ENCODE measurements around the gene UBE2G2.

Gene UBE2G2

DNA sequence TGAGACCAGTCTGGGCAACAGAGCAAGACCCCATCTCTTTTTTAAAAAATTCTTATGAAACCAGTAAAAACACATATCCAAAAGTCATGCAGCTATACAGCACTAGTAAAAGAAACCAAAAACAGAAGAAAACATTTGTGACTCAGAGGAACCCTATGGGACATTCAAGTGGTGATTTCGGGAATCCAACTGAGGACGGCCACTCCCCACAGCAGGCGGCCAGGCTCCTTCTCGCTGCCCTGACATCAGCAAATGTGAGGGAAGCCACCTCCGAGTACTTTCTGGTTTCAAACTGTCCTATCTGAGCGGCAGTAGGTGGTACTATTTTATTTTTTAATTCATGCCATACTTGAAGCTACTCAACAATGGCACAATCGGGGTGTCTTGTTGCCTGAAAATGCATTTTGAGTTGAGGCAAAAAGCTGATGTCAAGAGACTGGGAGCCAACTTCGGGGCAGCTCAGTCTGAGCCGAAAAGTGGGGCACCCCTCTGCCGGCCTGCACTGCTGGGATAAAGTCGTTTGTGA is 12.9 kb upstream of the UBE2G2 start:
- H3K4me3 Mint-ChIP-seq = peak overlapping the region in 2 of 3 experiments; percentile 35 to 60
- peaks cover 4% of the 10 kb centered on the region for H3K4me1 Mint-ChIP-seq
- peaks cover 3% of the 10 kb centered on the region for H3K27me3 Mint-ChIP-seq (ENCODE audit: low read depth)
- TF ChIP-seq, protein P1, sequence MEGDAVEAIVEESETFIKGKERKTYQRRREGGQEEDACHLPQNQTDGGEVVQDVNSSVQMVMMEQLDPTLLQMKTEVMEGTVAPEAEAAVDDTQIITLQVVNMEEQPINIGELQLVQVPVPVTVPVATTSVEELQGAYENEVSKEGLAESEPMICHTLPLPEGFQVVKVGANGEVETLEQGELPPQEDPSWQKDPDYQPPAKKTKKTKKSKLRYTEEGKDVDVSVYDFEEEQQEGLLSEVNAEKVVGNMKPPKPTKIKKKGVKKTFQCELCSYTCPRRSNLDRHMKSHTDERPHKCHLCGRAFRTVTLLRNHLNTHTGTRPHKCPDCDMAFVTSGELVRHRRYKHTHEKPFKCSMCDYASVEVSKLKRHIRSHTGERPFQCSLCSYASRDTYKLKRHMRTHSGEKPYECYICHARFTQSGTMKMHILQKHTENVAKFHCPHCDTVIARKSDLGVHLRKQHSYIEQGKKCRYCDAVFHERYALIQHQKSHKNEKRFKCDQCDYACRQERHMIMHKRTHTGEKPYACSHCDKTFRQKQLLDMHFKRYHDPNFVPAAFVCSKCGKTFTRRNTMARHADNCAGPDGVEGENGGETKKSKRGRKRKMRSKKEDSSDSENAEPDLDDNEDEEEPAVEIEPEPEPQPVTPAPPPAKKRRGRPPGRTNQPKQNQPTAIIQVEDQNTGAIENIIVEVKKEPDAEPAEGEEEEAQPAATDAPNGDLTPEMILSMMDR (IDR thresholded peaks at IDR 0.05; ENCODE audit: unreplicated experiment in 3 of 3) = no peak
- peaks cover 2% of the 10 kb centered on the region for H3K9me3 Mint-ChIP-seq
- H3K36me3 Mint-ChIP-seq (ENCODE audit: low read depth) = peaks cover 27% of the 10 kb centered on the region
- no peak overlapping the region for H3K27ac Mint-ChIP-seq

DNA sequence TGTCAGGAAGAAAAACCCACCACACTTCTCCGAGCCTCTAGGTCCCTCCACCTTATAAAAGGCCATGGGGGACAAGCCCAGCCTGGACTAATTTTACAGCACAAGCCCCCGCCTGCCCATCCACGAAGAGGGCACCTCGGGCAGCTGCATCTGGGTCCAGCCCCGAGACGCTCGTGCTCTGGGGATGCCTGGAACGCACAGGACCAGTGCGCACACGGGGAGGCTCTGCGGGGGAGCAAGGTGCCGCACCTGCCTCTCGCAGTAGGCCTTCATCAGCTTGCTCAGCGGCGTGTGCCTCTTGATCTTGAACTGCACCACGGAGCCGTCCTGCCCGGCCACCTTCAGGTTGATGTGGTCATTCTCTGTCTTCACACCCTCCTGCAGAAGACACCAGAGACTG is 12.1 kb upstream of the UBE2G2 start:
- H3K9me3 Mint-ChIP-seq = no peaks in the 10 kb centered on the region
- no peaks in the 10 kb centered on the region for H3K27me3 Mint-ChIP-seq (ENCODE audit: low read depth)
- H3K4me1 Mint-ChIP-seq = peaks cover 4% of the 10 kb centered on the region
- TF ChIP-seq, protein P1 (IDR thresholded peaks at IDR 0.05; ENCODE audit: unreplicated experiment in 3 of 3) = no peak
- no peak overlapping the region for H3K27ac Mint-ChIP-seq
- H3K36me3 Mint-ChIP-seq (ENCODE audit: low read depth) = peaks cover 35% of the 10 kb centered on the region
- no peak overlapping the region for H3K4me3 Mint-ChIP-seq

- Mint-ChIP-seq H3K27ac (no peak overlapping the region), H3K4me1 (peaks cover 4% of the 10 kb centered on the region), H3K4me3 (no peak overlapping the region), H3K27me3 (ENCODE audit: low read depth) (no peaks in the 10 kb centered on the region), H3K36me3 (ENCODE audit: low read depth) (peaks cover 35% of the 10 kb centered on the region), H3K9me3 (no peaks in the 10 kb centered on the region)
- TF ChIP-seq, protein P1 (IDR thresholded peaks at IDR 0.05; ENCODE audit: unreplicated experiment in 3 of 3) = no peak
Measured at GRCh38 chr21:44813149-44813548, 11.5 kb upstream of the UBE2G2 start.

DNA sequence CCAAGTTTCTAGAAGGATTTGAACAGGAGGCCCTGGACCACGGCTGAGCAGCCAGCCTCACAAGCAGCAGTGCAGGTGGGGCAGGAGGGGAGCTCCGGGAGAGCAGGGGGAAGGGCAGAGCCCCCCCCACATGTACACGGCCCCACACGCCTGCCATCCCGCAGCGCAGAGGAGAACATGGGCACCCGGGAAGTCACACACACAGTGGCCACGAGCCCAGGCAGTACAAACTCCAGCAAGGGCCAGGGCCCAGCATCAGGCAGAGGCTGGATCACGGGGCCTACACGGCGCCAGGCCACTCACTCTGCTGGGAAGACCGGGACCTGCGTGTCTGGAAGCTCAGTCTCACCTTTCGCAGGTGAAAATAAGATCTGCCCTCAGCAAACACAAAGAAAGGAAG is 11.0 kb upstream of the UBE2G2 start:
- no peak overlapping the region for H3K27ac Mint-ChIP-seq

GRCh38 chr21:44810779-44811178 is 9.2 kb upstream of the UBE2G2 start:
- Mint-ChIP-seq H3K4me3 (no peak overlapping the region), H3K27ac (no peak overlapping the region), H3K9me3 (no peaks in the 10 kb centered on the region), H3K4me1 (no peaks in the 10 kb centered on the region), H3K27me3 (ENCODE audit: low read depth) (no peaks in the 10 kb centered on the region), H3K36me3 (ENCODE audit: low read depth) (peaks cover 52% of the 10 kb centered on the region)
- TF ChIP-seq, protein P1 (IDR thresholded peaks at IDR 0.05; ENCODE audit: unreplicated experiment in 3 of 3) = no peak

More for the DNA sequence above, 11.0 kb upstream of the UBE2G2 start:
- Mint-ChIP-seq H3K36me3 (ENCODE audit: low read depth) (peaks cover 36% of the 10 kb centered on the region), H3K27me3 (ENCODE audit: low read depth) (no peaks in the 10 kb centered on the region), H3K4me1 (peaks cover 4% of the 10 kb centered on the region), H3K9me3 (no peaks in the 10 kb centered on the region), H3K4me3 (peak overlapping the region in 1 of 3 experiments; percentile 14)
- TF ChIP-seq, protein P1 (IDR thresholded peaks at IDR 0.05; ENCODE audit: unreplicated experiment in 3 of 3) = no peak

GRCh38 chr21:44805859-44806258 is 4.2 kb upstream of the UBE2G2 start:
- Mint-ChIP-seq H3K27me3 (ENCODE audit: low read depth) (no peaks in the 10 kb centered on the region), H3K4me1 (peaks cover 19% of the 10 kb centered on the region), H3K36me3 (ENCODE audit: low read depth) (peaks cover 44% of the 10 kb centered on the region), H3K4me3 (no peak overlapping the region), H3K27ac (no peak overlapping the region), H3K9me3 (no peaks in the 10 kb centered on the region)
- TF ChIP-seq, protein P1 (IDR thresholded peaks at IDR 0.05; ENCODE audit: unreplicated experiment in 3 of 3) = no peak

Measured in nephron (organoid).